Adrenal gland (tissue), 5 donors: Measurements from ENCODE around the gene PRKN.

Experiments
- POLR2A ChIP-seq, 2 donors: fragments of 450-650 bp; IDR thresholded peaks; one replicate each; pipeline ENCODE4 v1.6.1; 2017; ENCODE audit warnings: antibody characterized with exemption in 2 of 2, mild to moderate bottlenecking in 2 of 2, moderate library complexity in 1 of 2
- TF ChIP-seq, protein P1 (sequence below), 6 experiments: fragments of 450-650 bp in 4 of 6; fragments of 200-600 bp in 2 of 6; sonication (generic) in 1 of 6; IDR thresholded peaks; 1 replicate in 5 of 6; 2 replicates in 1 of 6; pipeline versions ENCODE4 v1.5.1 to v1.8.0; 2016 to 2021; ENCODE audit warnings: antibody characterized with exemption in 6 of 6, mild to moderate bottlenecking in 2 of 6, moderate library complexity in 1 of 6
- donor health status: DM: no; HTN: no; CAD: no.

DNA sequence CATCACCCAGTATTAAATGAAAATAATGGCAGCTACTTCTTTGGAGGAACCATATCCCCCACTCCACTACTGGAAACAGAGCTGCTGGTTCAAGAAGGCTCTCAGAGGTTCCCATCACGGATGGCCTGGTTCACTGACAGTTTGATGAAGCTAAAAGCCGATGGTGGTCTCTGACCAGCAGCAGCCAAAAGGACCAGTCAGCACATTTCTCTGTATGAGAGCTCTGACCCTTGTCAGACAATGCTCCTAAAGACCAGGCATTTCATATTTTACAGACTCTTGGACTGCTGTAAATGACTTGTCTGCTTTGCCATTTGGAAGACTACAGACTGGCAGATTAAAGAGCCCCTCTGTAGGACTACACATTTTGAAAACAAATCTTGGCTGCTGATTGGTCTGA is 16.6 kb downstream of the PRKN start:
- TF ChIP-seq, protein P1, sequence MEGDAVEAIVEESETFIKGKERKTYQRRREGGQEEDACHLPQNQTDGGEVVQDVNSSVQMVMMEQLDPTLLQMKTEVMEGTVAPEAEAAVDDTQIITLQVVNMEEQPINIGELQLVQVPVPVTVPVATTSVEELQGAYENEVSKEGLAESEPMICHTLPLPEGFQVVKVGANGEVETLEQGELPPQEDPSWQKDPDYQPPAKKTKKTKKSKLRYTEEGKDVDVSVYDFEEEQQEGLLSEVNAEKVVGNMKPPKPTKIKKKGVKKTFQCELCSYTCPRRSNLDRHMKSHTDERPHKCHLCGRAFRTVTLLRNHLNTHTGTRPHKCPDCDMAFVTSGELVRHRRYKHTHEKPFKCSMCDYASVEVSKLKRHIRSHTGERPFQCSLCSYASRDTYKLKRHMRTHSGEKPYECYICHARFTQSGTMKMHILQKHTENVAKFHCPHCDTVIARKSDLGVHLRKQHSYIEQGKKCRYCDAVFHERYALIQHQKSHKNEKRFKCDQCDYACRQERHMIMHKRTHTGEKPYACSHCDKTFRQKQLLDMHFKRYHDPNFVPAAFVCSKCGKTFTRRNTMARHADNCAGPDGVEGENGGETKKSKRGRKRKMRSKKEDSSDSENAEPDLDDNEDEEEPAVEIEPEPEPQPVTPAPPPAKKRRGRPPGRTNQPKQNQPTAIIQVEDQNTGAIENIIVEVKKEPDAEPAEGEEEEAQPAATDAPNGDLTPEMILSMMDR (IDR thresholded peaks at IDR 0.05), result no peak
- no peak for TF ChIP-seq POLR2A (IDR thresholded peaks at IDR 0.05)
